ENCODE results near the gene IFNAR1.

The IFNAR1 gene

GRCh38 chr21:33324291-33325221, at the start of gene IFNAR1:
IFNAR1 (plus strand) TSS chr21:33324970; CDS start chr21:33325056, 86 bp downstream.
- H4K20me1 ChIP-seq: peaks cover 0 to 32% (median 6%) of the 10 kb centered on the region in 11 experiments; a peak in 8 of 22 replicates
- no peak for TF ChIP-seq Cebpa-rat (IDR thresholded peaks at IDR 0.05)
- H3K36me3 ChIP-seq: peaks cover 7 to 25% (median 17%) of the 10 kb centered on the region in 11 experiments; a peak in 14 of 22 replicates
- peaks cover 0 to 8% (median 0%) of the 10 kb centered on the region in 11 experiments; a peak in 3 of 22 replicates for H3K9me3 ChIP-seq (replicated peaks in 1 of 11)
- peak within 1 kb of the TSS; percentile 85 to 98 (median 92) for H3K4me2 ChIP-seq
- H3K27ac ChIP-seq: peak within 1 kb of the TSS; percentile 90 to 100 (median 96)
- peak within 1 kb of the TSS; percentile 91 to 99 (median 96) for H3K9ac ChIP-seq
- H3K4me3 ChIP-seq: peak within 1 kb of the TSS; percentile 75 to 96 (median 86)
- H3K4me1 ChIP-seq: peaks cover 16 to 35% (median 28%) of the 10 kb centered on the region in 10 experiments
- no peaks in the 10 kb centered on the region for H3K27me3 ChIP-seq

- Histone ChIP-seq H3K27ac (no peak overlapping the region), H3K9ac (no peak overlapping the region), H3K4me2 (no peak overlapping the region), H3K36me3 (peaks cover 97 to 100% (median 100%) of the 10 kb centered on the region in 11 experiments), H3K4me1 (peaks cover 0 to 7% (median 0%) of the 10 kb centered on the region in 10 experiments; a peak in 1 of 20 replicates), H4K20me1 (peaks cover 0 to 29% (median 0%) of the 10 kb centered on the region in 11 experiments; a peak in 4 of 22 replicates), H3K9me3 (replicated peaks in 1 of 11) (peaks cover 11 to 65% (median 59%) of the 10 kb centered on the region in 11 experiments; a peak in 20 of 22 replicates), H3K27me3 (no peaks in the 10 kb centered on the region), H3K4me3 (no peak overlapping the region)
- TF ChIP-seq Cebpa-rat (IDR thresholded peaks at IDR 0.05): no peak
These were observed 46.0 kb upstream of the IFNAR1 start for GRCh38 chr21:33278721-33279120.

- peaks cover 0 to 8% (median 0%) of the 10 kb centered on the region in 10 experiments; a peak in 1 of 20 replicates for H3K4me1 ChIP-seq
- H3K9me3 ChIP-seq (replicated peaks in 1 of 11): peaks cover 4 to 58% (median 53%) of the 10 kb centered on the region in 11 experiments; a peak in 20 of 22 replicates
- H3K36me3 ChIP-seq: peaks cover 97 to 100% (median 100%) of the 10 kb centered on the region in 11 experiments
These were observed 45.4 kb upstream of the IFNAR1 start for GRCh38 chr21:33279330-33279820.

GRCh38 chr21:33281096-33281652, 43.6 kb upstream of the IFNAR1 start:
- H4K20me1 ChIP-seq: peaks cover 0 to 19% (median 0%) of the 10 kb centered on the region in 11 experiments; a peak in 2 of 22 replicates
- peaks cover 0 to 40% (median 38%) of the 10 kb centered on the region in 11 experiments; a peak in 19 of 22 replicates for H3K9me3 ChIP-seq (replicated peaks in 1 of 11)
- no peak overlapping the region for H3K4me2 ChIP-seq
- peaks cover 0 to 23% (median 2%) of the 10 kb centered on the region in 10 experiments; a peak in 7 of 20 replicates for H3K4me1 ChIP-seq
- no peak overlapping the region for H3K27ac ChIP-seq
- H3K4me3 ChIP-seq: no peak overlapping the region
- H3K27me3 ChIP-seq: no peaks in the 10 kb centered on the region
- H3K9ac ChIP-seq: no peak overlapping the region
- peaks cover 97 to 100% (median 100%) of the 10 kb centered on the region in 11 experiments for H3K36me3 ChIP-seq
- no peak for TF ChIP-seq Cebpa-rat (IDR thresholded peaks at IDR 0.05)

More at GRCh38 chr21:33279330-33279820, 45.4 kb upstream of the IFNAR1 start:
- Histone ChIP-seq H3K4me3 (no peak overlapping the region), H3K27ac (no peak overlapping the region), H3K9ac (no peak overlapping the region), H4K20me1 (peaks cover 0 to 28% (median 0%) of the 10 kb centered on the region in 11 experiments; a peak in 3 of 22 replicates), H3K27me3 (no peaks in the 10 kb centered on the region), H3K4me2 (no peak overlapping the region)
- TF ChIP-seq Cebpa-rat (IDR thresholded peaks at IDR 0.05): no peak

GRCh38 chr21:33283203-33283602, 41.6 kb upstream of the IFNAR1 start:
- peaks cover 0 to 21% (median 19%) of the 10 kb centered on the region in 11 experiments; a peak in 19 of 22 replicates for H3K9me3 ChIP-seq (replicated peaks in 1 of 11)
- H3K4me2 ChIP-seq: no peak overlapping the region
- H3K27ac ChIP-seq: no peak overlapping the region
- no peak for TF ChIP-seq Cebpa-rat (IDR thresholded peaks at IDR 0.05)
- H3K4me1 ChIP-seq: peaks cover 0 to 44% (median 13%) of the 10 kb centered on the region in 10 experiments; a peak in 14 of 20 replicates
- peaks cover 0 to 19% (median 0%) of the 10 kb centered on the region in 11 experiments; a peak in 3 of 22 replicates for H4K20me1 ChIP-seq
- peaks cover 81 to 100% (median 100%) of the 10 kb centered on the region in 11 experiments for H3K36me3 ChIP-seq
- no peak overlapping the region for H3K9ac ChIP-seq
- H3K27me3 ChIP-seq: no peaks in the 10 kb centered on the region
- no peak overlapping the region for H3K4me3 ChIP-seq

DNA sequence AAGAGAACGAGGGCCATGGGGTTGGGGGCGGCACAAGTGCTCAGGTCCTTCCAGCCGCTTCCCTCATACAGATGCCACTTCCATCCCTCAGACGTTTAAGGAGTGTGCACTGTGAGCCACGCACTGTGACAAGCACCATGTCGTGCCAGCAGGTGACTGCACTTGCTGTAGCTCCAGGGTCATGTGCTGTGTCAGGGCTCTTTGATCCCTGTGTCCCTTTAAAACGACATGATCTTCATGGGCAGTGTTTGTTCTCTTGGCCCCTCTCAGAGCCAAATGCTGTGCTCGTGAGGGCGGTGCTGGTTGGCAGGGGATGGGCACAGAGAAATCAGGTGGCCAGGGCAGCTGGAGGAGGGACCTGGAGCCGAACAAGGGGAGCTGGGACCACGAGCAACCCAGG, 38.7 kb upstream of the IFNAR1 start:
- Histone ChIP-seq H3K36me3 (peaks cover 62 to 100% (median 99%) of the 10 kb centered on the region in 11 experiments), H3K9me3 (replicated peaks in 1 of 11) (no peaks in the 10 kb centered on the region), H3K27ac (peak overlapping the region in 2 of 11 experiments; percentile 15 to 38; a peak in 1 of 22 replicates), H4K20me1 (peaks cover 0 to 8% (median 0%) of the 10 kb centered on the region in 11 experiments; a peak in 2 of 22 replicates), H3K4me3 (no peak overlapping the region), H3K27me3 (no peaks in the 10 kb centered on the region), H3K4me2 (peak overlapping the region in 3 of 11 experiments; percentile 8 to 42 (median 10); a peak in 2 of 22 replicates), H3K4me1 (peaks cover 16 to 49% (median 28%) of the 10 kb centered on the region in 10 experiments), H3K9ac (peak overlapping the region in 2 of 11 experiments; percentile 21 to 34; a peak in 2 of 22 replicates)
- no peak for TF ChIP-seq Cebpa-rat (IDR thresholded peaks at IDR 0.05)

DNA sequence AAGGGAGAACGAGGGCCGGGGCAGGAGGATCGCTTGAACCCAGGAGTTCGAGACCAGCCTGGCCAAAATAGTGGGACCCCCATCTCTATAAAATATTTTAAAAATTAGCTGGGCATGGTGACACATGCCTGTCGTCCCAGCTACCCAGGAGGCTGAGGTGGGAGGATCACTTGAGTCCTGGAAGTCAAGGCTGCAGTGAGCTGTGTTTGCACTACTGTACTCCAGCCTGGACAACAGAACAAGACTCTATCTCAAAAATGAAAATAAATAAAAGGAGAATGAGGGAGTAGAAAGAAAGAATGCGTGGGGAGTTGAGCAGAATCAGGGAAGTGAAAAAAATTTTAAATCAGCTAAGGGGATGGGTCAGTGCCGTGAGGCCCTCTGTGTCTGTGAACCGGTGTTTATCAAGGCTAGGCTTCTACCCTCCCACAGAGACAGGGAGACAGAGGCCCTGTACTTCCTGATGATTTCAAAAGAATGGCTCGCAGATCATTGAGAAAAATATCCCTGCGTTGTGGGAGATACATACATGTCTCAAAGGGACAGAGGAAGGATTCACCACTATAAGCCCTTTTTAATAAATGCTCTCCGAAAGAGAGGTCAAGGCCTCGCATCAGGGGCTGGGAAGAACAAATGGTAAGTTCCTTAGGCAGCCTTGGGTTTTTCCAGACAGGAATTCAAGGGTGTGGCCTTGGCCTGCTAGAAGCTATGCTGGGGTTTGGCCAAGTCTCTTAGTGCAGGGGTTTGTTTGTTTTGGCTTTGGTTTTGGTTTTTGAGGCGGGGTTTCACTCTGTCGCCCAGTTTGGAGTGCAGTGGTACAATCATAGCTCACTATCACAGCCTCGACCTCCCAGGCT, 37.9 kb upstream of the IFNAR1 start:
- Histone ChIP-seq H4K20me1 (peaks cover 0 to 8% (median 0%) of the 10 kb centered on the region in 11 experiments; a peak in 2 of 22 replicates), H3K27ac (peak overlapping the region in 4 of 11 experiments; percentile 2 to 38 (median 21); a peak in 4 of 22 replicates), H3K9ac (peak overlapping the region in 2 of 11 experiments; percentile 24 to 34; a peak in 3 of 22 replicates), H3K4me3 (no peak overlapping the region), H3K4me1 (peaks cover 18 to 49% (median 29%) of the 10 kb centered on the region in 10 experiments), H3K27me3 (no peaks in the 10 kb centered on the region), H3K9me3 (replicated peaks in 1 of 11) (no peaks in the 10 kb centered on the region), H3K36me3 (peaks cover 60 to 100% (median 99%) of the 10 kb centered on the region in 11 experiments), H3K4me2 (peak overlapping the region in 3 of 11 experiments; percentile 8 to 42 (median 10); a peak in 3 of 22 replicates)
- no peak for TF ChIP-seq Cebpa-rat (IDR thresholded peaks at IDR 0.05)

Data from BLaER1 treated with 17β-estradiol and CSF1 and Interleukin-3, amounts not matched to agents 10 nM and 100 nM (cell line).